Measurements from ENCODE around the gene MSI1. TPM values are rescaled to one million over a fixed set of nuclear protein-coding genes. Genes with fewer than 3 reads are reported as not detected.

Gene MSI1
- total and polyA plus RNA-seq, 5 donors from 2014 or later, result not detected

- ATAC-seq (ENCODE audit: low read depth in 2 of 2), result no peak
- Mint-ChIP-seq H3K27me3 (peaks cover 79% of the 10 kb centered on the region), H3K27ac (no peak overlapping the region), H3K4me3 (no peak overlapping the region), H3K36me3 (no peaks in the 10 kb centered on the region), H3K4me1 (no peaks in the 10 kb centered on the region), H3K9me3 (peaks cover 0 to 2% (median 0%) of the 10 kb centered on the region in 7 donors)
- H3K9me3 ChIP-seq (ENCODE audit: control insufficient read depth in 2 of 2, low read length in 2 of 2), result no peaks in the 10 kb centered on the region
- H3K4me3 ChIP-seq (ENCODE audit: low read depth, low read length), result no peak overlapping the region
- H3K27ac ChIP-seq (ENCODE audit: insufficient read depth, low read length, poor library complexity, severe bottlenecking), result no peak overlapping the region
- H3K4me1 ChIP-seq (ENCODE audit: control insufficient read depth, insufficient read depth, low read length, poor library complexity, severe bottlenecking), result no peaks in the 10 kb centered on the region
- H3K36me3 ChIP-seq (ENCODE audit: control insufficient read depth, insufficient read depth, low read length), result no peaks in the 10 kb centered on the region
- peaks cover 25% of the 10 kb centered on the region for H3K27me3 ChIP-seq (ENCODE audit: control insufficient read depth, insufficient read depth, low read length)
- DNase-seq, result no peak
These were observed 7.0 kb upstream of the MSI1 start for GRCh38 chr12:120376009-120376408.

GRCh38 chr12:120373683-120374082 lies 4.7 kb upstream of the MSI1 start:
- DNase-seq, result no peak
- H3K27me3 Mint-ChIP-seq, result peaks cover 82% of the 10 kb centered on the region
- no peak overlapping the region for H3K27ac Mint-ChIP-seq
- no peak overlapping the region for H3K4me3 Mint-ChIP-seq
- H3K36me3 Mint-ChIP-seq, result no peaks in the 10 kb centered on the region
- H3K9me3 ChIP-seq (ENCODE audit: control insufficient read depth in 2 of 2, low read length in 2 of 2), result no peaks in the 10 kb centered on the region
- peaks cover 0 to 16% (median 4%) of the 10 kb centered on the region in 4 donors for H3K4me1 Mint-ChIP-seq
- no peak overlapping the region for H3K27ac ChIP-seq (ENCODE audit: insufficient read depth, low read length, poor library complexity, severe bottlenecking)
- no peak for ATAC-seq (ENCODE audit: low read depth in 2 of 2)
- H3K9me3 Mint-ChIP-seq, result peaks cover 0 to 8% (median 0%) of the 10 kb centered on the region in 7 donors
- peaks cover 36% of the 10 kb centered on the region for H3K27me3 ChIP-seq (ENCODE audit: control insufficient read depth, insufficient read depth, low read length)
- no peak overlapping the region for H3K4me3 ChIP-seq (ENCODE audit: low read depth, low read length)
- H3K4me1 ChIP-seq (ENCODE audit: control insufficient read depth, insufficient read depth, low read length, poor library complexity, severe bottlenecking), result peaks cover 4% of the 10 kb centered on the region
- no peaks in the 10 kb centered on the region for H3K36me3 ChIP-seq (ENCODE audit: control insufficient read depth, insufficient read depth, low read length)

GRCh38 chr12:120370343-120371243 lies 1.6 kb upstream of the MSI1 start:
- Histone ChIP-seq H3K36me3 (ENCODE audit: control insufficient read depth, insufficient read depth, low read length) (no peaks in the 10 kb centered on the region), H3K9me3 (ENCODE audit: control insufficient read depth in 2 of 2, low read length in 2 of 2) (no peaks in the 10 kb centered on the region), H3K4me1 (ENCODE audit: control insufficient read depth, insufficient read depth, low read length, poor library complexity, severe bottlenecking) (peaks cover 12% of the 10 kb centered on the region), H3K27me3 (ENCODE audit: control insufficient read depth, insufficient read depth, low read length) (peaks cover 27% of the 10 kb centered on the region), H3K27ac (ENCODE audit: insufficient read depth, low read length, poor library complexity, severe bottlenecking) (no peak overlapping the region), H3K4me3 (ENCODE audit: low read depth, low read length) (no peak overlapping the region)
- peaks cover 79% of the 10 kb centered on the region for H3K27me3 Mint-ChIP-seq
- ATAC-seq (ENCODE audit: low read depth in 2 of 2), result no peak
- DNase-seq, result no peak
- H3K36me3 Mint-ChIP-seq, result no peaks in the 10 kb centered on the region
- H3K4me3 Mint-ChIP-seq, result peak overlapping the region; percentile 42 to 84 (median 73)
- H3K27ac Mint-ChIP-seq, result peak overlapping the region in 2 of 3 donors; percentile 18 to 53
- H3K9me3 Mint-ChIP-seq, result peaks cover 0 to 8% (median 0%) of the 10 kb centered on the region in 7 donors
- H3K4me1 Mint-ChIP-seq, result peaks cover 0 to 28% (median 4%) of the 10 kb centered on the region in 4 donors

DNA sequence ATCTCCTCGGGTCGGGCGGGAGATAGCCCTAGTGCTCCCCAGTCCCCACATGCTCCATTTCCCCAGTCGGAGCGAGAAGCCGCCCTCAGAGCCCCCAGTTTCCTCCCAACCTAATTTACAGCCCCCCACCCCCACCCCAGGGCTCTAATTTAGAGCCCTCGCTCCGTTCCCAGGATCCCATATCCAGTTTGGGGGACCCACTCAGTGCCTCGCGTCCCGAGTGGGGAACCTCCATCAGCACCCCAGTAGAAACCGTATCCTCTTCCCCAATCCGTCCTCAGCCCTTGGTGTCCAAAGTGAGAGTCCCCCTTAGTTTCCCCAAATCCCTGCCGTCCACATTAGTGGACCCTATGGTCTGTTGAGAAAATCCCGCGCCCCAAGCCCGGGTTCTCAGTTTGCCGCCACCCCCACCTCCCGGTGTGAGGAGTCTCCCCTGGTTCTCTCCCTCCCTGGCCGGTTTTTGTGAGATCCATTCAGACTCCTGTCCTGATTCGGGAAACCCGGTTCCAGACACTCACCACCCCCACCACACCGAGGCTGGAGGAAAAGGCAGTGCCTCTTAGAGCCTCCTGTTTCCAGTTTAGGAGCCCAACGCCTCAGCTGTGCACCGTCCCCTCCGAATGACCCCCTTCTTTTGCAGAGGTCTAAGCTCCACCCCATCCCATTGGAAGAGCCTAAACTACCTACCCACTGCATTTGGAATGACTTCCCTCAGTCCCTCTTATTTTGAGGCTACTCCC lies 809 bp upstream of the MSI1 start:
- H3K36me3 Mint-ChIP-seq, result no peaks in the 10 kb centered on the region
- Histone ChIP-seq H3K36me3 (ENCODE audit: control insufficient read depth, insufficient read depth, low read length) (no peaks in the 10 kb centered on the region), H3K4me3 (ENCODE audit: low read depth, low read length) (no peak overlapping the region), H3K27ac (ENCODE audit: insufficient read depth, low read length, poor library complexity, severe bottlenecking) (no peak overlapping the region), H3K4me1 (ENCODE audit: control insufficient read depth, insufficient read depth, low read length, poor library complexity, severe bottlenecking) (peaks cover 12% of the 10 kb centered on the region), H3K27me3 (ENCODE audit: control insufficient read depth, insufficient read depth, low read length) (peaks cover 29% of the 10 kb centered on the region), H3K9me3 (ENCODE audit: control insufficient read depth in 2 of 2, low read length in 2 of 2) (no peaks in the 10 kb centered on the region)
- peak overlapping the region; percentile 49 to 84 (median 73) for H3K4me3 Mint-ChIP-seq
- peak overlapping the region in 1 of 3 donors; percentile 18 for H3K27ac Mint-ChIP-seq
- DNase-seq (no peak), ATAC-seq (ENCODE audit: low read depth in 2 of 2) (no peak)
- peaks cover 0 to 8% (median 0%) of the 10 kb centered on the region in 7 donors for H3K9me3 Mint-ChIP-seq
- H3K27me3 Mint-ChIP-seq, result peaks cover 80% of the 10 kb centered on the region
- peaks cover 0 to 28% (median 4%) of the 10 kb centered on the region in 4 donors for H3K4me1 Mint-ChIP-seq

DNA sequence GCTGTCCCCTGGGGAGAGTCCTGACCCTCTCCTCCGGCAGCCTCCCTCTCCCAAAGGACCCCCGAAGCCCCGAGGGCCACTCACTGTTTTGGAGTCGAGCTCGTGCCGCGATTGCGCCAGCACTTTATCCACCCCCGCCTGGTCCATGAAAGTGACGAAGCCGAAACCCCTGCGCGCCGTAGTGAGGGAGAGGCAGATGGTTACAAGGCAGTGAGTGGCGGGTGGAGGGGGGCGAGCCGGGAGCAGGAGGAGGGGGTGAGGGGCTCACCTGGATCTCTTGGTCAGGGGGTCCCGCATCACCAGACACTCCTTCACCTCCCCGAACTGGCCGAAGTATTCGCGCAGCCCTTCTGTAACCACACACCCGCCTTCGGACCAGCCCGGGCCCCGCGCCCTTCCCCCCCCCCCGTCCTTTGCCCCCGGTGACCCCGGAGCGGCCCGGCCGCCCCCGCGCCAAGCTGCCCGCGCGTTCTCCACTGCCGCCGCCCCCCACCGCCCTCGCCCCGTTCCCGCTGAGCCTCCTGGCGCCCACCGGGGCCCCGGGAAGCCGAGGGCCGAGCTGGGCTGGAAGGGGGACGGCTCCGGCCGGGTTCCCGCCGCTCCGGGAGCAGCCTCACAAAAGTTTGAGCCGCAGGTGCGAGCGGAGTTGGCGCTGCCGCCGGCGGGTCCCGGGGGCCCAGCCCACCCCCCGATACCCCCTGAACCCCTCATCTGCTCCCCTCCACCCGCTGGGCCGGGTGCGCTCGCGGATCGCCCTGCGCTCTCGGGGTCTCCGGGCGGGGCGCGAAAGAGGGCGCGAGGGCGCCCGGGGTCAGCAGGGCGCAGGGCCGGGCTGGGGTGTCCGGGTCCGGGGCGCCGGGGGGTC lies 808 bp downstream of the MSI1 start:
- H3K4me1 ChIP-seq (ENCODE audit: control insufficient read depth, insufficient read depth, low read length, poor library complexity, severe bottlenecking), result peaks cover 12% of the 10 kb centered on the region
- peaks cover 0 to 28% (median 4%) of the 10 kb centered on the region in 4 donors for H3K4me1 Mint-ChIP-seq
- H3K4me3 Mint-ChIP-seq, result peak overlapping the region in 2 of 4 donors; percentile 36 to 68
- H3K9me3 Mint-ChIP-seq, result peaks cover 0 to 8% (median 0%) of the 10 kb centered on the region in 7 donors
- no peaks in the 10 kb centered on the region for H3K9me3 ChIP-seq (ENCODE audit: control insufficient read depth in 2 of 2, low read length in 2 of 2)
- no peak for ATAC-seq (ENCODE audit: low read depth in 2 of 2)
- H3K27me3 ChIP-seq (ENCODE audit: control insufficient read depth, insufficient read depth, low read length), result peaks cover 31% of the 10 kb centered on the region
- no peaks in the 10 kb centered on the region for H3K36me3 ChIP-seq (ENCODE audit: control insufficient read depth, insufficient read depth, low read length)
- H3K27ac ChIP-seq (ENCODE audit: insufficient read depth, low read length, poor library complexity, severe bottlenecking), result no peak overlapping the region
- H3K4me3 ChIP-seq (ENCODE audit: low read depth, low read length), result no peak overlapping the region
- H3K27me3 Mint-ChIP-seq, result peaks cover 83% of the 10 kb centered on the region
- no peaks in the 10 kb centered on the region for H3K36me3 Mint-ChIP-seq
- H3K27ac Mint-ChIP-seq, result no peak overlapping the region
- no peak for DNase-seq

- no peak for DNase-seq
- no peak overlapping the region for H3K27ac Mint-ChIP-seq
These were observed 1.6 kb downstream of the MSI1 start for GRCh38 chr12:120367233-120367923.

More at GRCh38 chr12:120367233-120367923, 1.6 kb downstream of the MSI1 start:
- Histone ChIP-seq H3K9me3 (ENCODE audit: control insufficient read depth in 2 of 2, low read length in 2 of 2) (no peaks in the 10 kb centered on the region), H3K36me3 (ENCODE audit: control insufficient read depth, insufficient read depth, low read length) (no peaks in the 10 kb centered on the region), H3K27ac (ENCODE audit: insufficient read depth, low read length, poor library complexity, severe bottlenecking) (no peak overlapping the region), H3K4me3 (ENCODE audit: low read depth, low read length) (no peak overlapping the region), H3K27me3 (ENCODE audit: control insufficient read depth, insufficient read depth, low read length) (peaks cover 27% of the 10 kb centered on the region), H3K4me1 (ENCODE audit: control insufficient read depth, insufficient read depth, low read length, poor library complexity, severe bottlenecking) (peaks cover 12% of the 10 kb centered on the region)
- peak overlapping the region in 3 of 4 donors; percentile 36 to 88 (median 68) for H3K4me3 Mint-ChIP-seq
- no peak for ATAC-seq (ENCODE audit: low read depth in 2 of 2)
- H3K36me3 Mint-ChIP-seq, result no peaks in the 10 kb centered on the region
- H3K9me3 Mint-ChIP-seq, result peaks cover 0 to 8% (median 0%) of the 10 kb centered on the region in 7 donors
- peaks cover 0 to 28% (median 4%) of the 10 kb centered on the region in 4 donors for H3K4me1 Mint-ChIP-seq
- peaks cover 80% of the 10 kb centered on the region for H3K27me3 Mint-ChIP-seq
